ENCODE results near the gene GET4. TPM values are rescaled to one million over a fixed set of nuclear protein-coding genes. Genes with fewer than 3 reads are reported as not detected.

The GET4 gene, protein sequence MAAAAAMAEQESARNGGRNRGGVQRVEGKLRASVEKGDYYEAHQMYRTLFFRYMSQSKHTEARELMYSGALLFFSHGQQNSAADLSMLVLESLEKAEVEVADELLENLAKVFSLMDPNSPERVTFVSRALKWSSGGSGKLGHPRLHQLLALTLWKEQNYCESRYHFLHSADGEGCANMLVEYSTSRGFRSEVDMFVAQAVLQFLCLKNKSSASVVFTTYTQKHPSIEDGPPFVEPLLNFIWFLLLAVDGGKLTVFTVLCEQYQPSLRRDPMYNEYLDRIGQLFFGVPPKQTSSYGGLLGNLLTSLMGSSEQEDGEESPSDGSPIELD
- 10 to 100 TPM; 29.9 to 34.8 (median 31.2) TPM for polyA plus RNA-seq (ENCODE audit: insufficient read length in 3 of 3)

DNA sequence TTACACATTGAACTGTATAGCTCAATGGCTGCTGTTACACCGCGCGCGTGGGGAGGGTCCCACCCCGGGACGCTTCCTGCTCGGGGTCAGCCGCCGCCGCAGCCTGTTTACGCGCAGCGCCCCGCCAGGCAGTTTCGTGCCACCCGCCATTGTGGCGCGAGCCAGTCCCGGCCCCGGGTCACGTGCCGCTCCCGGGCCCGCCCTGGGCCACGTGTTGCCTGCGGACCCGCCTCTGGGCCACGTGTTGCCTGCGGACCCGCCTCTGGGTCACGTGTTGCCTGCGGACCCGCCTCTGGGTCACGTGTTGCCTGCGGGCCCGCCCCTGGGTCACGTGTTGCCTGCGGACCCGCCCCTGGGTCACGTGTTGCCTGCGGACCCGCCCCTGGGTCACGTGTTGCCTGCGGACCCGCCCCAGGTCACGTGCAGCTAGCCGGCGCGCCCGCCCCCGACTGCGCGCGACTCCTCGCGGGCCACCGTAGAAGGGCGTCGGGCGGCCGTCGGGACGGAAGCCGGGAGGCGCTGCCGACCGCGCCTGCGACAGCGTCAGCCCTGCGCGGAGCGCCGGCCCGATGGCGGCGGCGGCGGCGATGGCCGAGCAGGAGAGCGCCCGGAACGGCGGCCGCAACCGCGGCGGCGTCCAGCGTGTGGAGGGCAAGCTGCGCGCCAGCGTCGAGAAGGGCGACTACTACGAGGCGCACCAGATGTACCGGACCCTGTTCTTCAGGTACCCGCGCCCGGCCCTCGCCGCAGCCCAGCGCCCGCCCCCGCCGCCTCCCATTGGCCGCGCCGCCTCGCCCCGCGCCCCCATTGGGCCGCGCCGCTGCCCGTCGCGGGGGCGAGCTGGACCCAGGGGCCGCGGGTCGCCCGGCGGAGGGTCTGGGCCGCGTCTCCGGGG, at the start of gene GET4:
GET4 (plus strand) TSS at position 478 of the 895 bp plus-strand sequence; CDS start at position 570, 92 bp downstream.
- DNase-seq (ENCODE audit: low read depth in 3 of 3, low spot score in 2 of 3): peak; percentile 72 to 87 (median 86)

DNA sequence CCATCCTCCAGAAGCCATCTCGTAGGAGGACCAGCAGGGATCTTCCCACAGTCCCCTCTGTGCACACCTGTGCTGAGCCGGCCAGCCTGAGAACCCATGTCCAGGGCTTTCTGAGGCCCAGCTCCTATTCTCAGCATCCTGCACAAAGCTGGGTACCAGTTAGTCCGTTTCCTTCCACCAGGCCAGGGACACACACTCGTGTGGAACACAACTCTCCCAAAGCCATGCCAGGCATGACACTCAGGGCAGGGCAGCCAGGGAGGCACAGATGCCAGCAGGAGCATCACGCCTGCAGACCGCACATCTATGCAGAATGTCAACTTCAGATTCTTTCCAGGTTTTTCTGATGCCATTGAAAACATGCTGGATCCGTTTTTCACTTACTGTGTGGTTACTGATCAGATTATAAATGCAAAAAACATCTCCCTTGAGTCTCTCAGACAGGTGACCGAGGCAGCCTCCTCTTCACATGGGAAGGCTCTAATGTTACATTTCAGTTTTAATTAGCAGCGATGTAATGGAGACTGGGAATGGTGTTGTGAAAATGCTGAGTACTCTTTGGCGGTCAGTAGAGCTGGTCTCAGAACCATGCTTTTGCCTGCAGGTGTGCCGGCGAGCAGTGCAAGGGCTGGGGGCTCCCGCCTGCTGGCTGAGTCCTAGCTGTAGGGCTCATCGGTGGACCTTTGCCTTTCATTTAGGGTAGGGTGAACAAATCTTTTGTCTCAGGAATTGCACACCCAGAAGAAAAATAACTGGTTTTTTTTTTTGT, 47.4 kb upstream of the GET4 start:
- DNase-seq (ENCODE audit: low read depth in 3 of 3, low spot score in 2 of 3): no peak

DNA sequence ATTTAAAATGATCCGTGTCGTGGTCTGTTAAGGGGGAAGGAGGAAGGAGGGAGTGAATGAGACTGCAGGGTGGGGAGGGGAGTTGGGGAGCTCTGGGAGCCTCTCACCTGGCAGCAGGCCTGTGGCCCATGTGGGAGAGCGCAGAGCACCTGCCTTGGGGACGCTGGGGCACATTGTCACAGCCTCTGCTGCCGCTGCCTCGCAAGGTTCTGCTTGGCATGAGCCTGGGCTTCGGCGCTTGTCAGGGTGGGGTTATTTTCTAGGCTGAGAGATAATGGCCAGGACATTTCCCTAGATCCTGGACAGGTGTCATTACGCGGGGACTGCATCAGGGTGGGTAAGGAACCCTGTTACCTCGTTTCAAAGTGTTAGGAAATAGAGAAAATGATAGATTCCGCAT, 46.3 kb upstream of the GET4 start:
- DNase-seq (ENCODE audit: low read depth in 3 of 3, low spot score in 2 of 3): no peak

DNA sequence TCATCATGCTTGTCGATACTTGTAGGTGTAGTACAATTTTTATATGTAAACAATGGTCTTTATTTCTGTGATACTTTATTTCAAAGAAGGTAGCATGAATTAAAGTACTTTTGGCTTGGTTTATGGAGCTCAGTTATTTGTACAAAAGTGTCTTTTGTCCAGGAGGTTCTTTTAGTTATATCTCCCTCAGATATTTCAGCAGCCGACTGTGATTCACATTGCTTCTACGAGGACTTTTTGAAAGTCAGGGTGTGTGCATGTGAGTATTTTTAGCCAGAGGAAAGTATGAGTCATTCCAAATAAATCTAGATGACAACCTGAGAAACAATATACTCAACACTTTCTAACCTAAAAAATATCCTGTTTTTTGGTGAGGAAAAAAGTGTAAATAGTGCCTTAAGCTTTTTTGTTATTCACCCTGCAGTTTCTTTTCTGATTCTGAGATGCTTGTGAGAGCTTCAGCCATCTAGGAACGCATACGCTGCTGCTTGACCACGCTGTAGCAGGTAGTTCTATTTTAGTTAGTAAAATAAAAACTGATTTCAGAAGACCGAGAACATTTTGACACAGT, 44.7 kb upstream of the GET4 start:
- peak in 1 of 3 donors; percentile 47 for DNase-seq (ENCODE audit: low read depth in 3 of 3, low spot score in 2 of 3)

DNA sequence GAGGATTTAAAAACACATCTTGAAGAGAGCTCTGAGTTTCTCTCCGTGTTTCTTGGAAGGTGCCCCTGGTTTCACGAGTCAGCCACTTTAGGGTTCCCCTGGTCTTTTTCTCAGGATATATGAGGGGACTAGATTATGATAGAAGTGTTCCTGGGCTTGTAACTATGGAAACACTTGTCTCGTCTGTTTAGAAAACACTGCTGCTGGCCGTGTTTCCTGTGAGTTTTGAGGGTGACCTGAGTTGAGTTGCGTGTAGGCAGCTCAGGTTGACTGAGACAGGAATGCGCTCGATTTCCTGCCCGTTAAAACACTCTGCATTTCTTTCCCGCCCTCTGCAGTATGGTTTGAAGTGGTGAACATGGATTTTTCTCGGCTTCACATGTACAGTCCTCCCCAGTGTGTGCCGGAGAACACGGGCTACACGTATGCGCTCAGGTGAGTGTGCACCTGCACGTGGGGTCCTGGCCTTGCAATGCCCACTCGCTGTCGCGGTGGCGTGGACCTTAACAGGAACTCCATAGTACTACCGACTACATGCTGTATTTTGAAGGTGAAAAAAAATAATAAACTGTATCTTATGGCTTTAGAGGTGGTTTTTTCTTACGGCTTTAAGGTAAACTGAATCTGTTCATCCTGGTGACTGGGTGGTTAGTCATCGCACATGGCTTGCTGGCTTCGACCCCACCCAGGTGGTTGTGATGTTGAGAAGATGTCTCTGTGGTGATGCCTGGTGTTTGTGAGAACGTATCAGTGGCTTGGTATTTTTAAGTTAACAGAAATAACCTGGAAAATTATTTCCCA, 44.0 kb upstream of the GET4 start, which contains the start of gene SUN1:
SUN1 (plus strand) TSS at position 310 of the 801 bp plus-strand sequence; CDS start at position 359, 49 bp downstream.
- no peak for DNase-seq (ENCODE audit: low read depth in 3 of 3, low spot score in 2 of 3)

DNA sequence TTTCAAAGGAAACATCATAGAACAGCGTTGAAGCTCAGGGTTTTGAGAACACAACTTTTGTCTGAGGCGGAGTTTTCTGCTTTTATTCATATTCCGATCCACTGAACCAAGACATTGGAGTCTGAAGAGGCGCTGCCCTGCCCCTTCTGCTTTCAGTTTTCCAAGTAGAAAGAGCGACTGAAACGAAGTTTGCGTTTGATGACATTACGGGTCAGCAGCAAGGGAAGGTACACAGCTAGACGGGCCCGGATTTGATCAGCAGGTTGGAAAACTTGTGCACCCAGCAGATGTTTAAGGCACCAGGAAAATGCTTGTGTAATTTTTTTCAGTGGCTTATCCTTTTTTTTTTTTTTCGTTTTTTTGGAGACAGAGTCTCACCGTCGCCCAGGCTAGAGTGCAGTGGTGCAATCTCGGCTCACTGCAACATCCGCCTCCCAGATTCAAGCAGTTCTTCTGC, 43.4 kb upstream of the GET4 start:
- DNase-seq (ENCODE audit: low read depth in 3 of 3, low spot score in 2 of 3): no peak

DNA sequence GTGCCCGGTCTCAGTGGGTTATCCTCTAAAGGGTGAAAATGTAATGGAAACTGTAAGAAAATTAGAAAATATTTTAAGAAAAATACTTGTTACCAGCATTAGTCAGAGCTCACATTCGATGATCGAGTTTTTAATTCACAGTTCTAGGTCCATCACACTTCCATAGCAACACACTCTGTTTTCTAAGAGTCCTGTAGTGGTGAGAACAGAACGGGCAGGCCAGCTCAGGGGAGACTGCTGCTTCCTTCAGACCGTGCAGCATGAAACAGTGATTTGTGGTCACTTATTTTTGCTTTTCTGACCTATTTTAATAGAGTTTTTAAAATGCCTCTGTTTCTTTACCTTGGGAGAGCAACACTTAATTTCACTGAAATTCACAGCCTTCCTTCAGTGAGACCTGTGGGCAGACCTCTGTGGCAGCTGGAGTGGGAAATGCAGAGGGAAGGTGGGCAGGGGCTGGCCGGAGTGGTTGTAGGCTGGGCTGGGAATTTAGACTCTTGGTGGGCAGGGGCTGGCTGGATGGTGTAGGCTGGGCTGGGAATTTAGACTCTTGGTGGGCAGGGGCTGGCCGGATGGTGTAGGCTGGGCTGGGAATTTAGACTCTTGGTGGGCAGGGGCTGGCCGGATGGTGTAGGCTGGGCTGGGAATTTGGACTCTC, 42.6 kb upstream of the GET4 start:
- no peak for DNase-seq (ENCODE audit: low read depth in 3 of 3, low spot score in 2 of 3)

DNA sequence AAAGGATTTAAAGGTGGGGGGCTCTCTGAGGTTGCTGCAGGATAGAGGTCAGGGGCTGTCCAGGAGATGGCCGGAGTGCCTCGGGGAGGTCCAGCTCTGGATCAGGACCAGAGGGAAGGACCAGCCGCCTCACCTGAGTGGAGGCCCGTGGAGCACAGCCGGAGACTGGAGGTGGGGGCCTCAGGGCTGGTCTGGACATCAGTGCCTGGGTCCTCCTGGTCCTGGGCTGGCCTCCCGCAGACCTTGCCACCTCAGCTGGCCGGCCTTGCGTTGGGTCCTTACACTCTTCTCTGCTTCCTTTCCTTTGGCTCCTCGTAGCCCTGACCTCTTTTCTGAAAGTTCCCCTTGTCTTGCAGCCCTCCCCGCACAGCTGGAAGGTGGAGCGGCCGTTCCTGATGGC, 42.1 kb upstream of the GET4 start:
- no peak for DNase-seq (ENCODE audit: low read depth in 3 of 3, low spot score in 2 of 3)

DNA sequence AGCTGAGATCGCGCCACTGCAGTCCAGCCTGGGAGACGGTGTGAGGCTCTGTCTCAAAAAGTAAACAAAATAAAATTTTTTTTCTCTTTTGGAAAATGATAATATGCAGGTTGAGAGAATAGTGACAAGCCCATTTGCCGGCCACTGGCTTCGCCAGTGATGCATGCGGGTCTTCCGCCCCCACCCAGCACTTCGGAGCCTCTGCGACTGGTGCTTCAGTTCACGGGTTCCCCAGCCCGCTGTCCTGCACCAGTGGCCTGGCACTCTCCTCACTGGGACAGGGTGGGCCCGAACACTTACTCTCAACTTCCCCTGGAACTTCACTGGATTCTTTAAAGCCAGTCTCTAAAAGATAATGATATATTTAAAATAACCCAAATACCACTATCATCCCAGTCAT, 41.3 kb upstream of the GET4 start:
- no peak for DNase-seq (ENCODE audit: low read depth in 3 of 3, low spot score in 2 of 3)

DNA sequence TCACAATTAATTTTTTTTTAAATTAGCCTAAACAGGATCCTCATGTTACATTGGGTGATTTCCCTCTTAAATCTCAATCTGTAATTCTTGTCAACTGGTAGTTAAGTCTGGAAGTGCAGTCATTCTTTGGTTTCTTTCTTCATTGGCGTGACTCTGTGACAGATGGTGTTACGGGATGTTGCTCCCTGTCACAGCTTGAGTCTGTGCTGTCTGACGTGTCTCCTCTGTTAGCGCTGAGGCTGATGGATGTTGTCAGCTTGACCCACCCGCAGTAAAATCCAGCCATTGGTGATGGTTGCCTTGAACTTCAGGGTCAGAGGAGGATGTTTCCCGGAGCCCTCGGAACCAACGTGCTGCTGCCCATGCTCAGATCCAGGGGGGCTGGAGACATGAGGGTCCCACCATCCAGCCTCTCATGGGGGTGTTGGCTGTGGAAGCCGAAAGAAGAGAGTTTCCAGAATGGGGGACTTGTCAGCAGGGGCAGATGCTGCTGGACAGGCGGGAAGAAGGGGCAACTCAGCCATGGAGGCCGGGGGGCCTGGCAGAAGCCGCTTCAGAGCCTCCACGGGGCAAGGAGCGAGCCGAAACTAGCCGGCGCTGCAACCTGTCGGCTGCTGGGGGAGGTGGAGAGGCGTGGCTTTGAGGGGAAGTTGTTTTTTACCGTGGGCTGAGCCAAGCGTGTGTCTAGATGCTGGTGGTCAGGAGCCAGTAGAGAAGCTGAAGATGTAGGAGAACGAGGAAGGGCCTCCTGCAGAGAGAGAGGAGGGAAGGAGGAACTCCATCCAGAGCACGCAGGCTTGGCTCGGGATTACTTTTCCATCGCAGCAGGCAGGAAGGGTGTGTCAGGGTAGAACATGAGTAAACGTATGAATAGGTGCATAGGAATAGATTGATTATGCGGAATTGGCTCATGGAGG, 40.6 kb upstream of the GET4 start:
- no peak for DNase-seq (ENCODE audit: low read depth in 3 of 3, low spot score in 2 of 3)

DNA sequence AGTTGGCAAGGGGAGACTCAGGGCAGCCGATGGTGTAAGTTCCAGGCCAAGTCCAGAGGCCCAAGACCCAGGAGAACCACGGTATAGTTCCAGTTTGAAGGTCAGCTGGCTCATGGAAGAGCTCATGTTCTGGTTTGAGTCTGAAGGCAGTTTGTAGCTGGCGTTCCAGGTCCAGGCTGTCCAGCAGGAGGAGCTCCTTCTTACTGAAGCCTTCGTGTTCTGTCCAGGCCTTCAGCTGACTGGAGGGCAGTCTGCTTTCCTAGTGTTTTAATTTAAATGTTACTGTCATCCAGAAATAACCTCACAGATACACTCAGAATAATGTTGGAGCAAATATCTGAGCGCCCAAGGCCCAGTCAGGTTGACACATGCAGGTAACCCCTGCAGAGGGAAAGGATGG, 39.9 kb upstream of the GET4 start:
- DNase-seq (ENCODE audit: low read depth in 3 of 3, low spot score in 2 of 3): no peak

DNA sequence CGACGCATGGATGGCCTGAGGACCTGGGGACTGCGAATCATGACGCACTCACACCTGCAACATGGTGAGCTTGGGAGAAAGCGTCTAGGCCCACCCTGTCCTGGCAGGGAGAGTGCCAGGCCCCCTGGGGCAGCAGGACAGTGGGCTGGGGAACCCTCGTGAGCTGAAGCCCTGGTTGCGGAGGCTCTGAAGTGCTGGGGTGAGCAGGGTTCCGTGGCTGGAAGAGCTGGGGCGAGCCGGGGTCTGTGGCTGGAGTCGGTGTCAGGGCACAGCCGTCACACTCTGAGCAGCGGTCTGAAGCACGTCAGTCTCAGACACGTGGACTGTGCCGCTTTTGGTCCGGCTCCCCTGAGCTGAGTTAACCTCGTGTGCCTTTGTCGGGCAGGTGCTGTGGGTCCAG, 39.4 kb upstream of the GET4 start:
- DNase-seq (ENCODE audit: low read depth in 3 of 3, low spot score in 2 of 3): no peak

DNA sequence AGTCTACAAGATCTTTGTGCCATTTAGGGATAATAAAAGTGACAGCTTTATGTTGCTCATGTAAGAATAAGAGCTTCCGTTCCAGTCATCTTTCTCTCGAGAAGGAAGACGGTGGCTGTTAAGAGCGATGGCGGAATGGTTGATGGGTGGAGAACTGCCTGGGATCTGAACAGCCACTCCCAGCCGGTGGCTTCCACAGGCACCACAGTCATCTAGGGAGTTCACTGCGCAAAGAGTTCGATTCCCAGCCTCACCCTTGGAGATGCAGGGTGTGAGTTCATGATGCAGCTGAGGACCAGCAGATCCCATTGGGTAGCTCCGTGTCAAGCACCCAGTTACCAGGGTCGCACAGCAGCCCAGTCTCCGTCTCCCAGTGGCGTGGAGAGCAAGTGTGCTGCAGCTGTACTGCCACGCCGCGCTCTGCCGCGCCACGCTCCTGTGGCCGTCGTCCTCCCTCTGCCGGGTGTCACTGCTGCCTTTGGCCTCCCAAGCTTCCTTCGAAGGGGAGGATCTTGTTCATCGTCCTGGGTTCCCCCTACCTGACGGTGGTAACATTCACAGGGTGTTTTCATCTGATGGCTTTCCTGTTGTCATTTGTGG, 36.3 kb upstream of the GET4 start:
- DNase-seq (ENCODE audit: low read depth in 3 of 3, low spot score in 2 of 3): no peak

DNA sequence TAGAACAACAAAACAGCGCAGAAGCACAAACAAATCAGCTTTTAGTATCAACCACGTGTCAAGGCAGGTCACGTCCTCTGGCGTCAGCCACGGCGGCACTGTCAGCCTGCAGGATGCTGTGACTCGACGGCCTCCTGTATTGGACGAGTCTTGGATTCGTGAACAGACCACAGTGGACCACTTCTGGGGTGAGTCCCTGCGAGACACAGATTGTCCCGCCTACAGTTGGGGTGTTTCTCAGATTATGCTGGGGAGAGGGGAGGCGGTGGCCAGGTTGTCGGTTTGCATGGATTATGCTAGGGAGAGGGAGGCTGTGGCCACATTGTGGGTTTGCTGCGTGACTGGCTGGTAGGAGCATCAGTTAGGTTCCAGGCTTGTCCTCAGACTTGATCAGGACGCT, 34.4 kb upstream of the GET4 start:
- no peak for DNase-seq (ENCODE audit: low read depth in 3 of 3, low spot score in 2 of 3)

DNA sequence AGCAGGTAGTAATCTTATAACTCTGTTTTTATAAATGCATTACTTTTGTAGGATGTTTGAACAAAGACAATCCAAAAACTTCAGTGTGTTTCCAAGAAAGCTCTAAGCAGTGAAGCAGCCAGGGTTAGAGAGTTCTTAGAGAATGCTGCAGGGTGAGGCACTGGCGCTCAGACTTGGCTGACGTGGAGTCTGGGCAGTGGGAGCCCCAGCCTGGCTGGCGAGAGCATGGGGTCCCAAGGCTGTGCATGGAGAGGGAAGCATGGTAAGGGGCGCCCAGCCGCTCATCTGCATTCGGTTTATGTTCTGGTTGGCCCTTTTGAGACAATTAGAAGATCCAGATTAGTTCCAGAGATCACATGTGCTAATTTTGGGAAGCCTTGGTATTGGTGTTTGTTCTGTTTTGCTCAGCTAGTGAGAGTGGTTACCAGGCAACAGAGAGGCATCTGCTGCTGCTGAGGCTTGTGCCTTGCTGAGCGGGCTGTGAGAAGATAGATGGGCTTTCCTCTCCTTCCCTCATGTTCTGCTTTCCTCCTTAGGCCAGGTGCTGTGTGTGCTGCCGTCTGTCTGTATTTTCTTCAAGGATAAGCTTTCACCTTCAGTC, 33.8 kb upstream of the GET4 start:
- no peak for DNase-seq (ENCODE audit: low read depth in 3 of 3, low spot score in 2 of 3)

DNA sequence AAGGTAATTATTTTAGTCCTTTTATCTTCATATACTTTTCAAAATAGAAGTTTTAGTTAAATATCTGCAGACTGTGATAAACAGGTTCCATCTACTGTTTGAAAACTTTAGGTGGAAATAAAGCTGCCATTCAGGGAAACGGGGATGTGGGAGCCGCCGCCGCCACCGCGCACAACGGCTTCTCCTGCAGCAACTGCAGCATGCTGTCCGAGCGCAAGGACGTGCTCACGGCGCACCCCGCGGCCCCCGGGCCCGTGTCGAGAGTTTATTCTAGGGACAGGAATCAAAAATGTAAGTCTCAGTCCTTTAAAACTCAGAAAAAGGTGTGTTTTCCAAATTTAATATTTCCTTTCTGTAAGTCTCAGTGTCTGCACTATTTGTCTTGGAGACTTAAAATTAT, 33.1 kb upstream of the GET4 start:
- no peak for DNase-seq (ENCODE audit: low read depth in 3 of 3, low spot score in 2 of 3)

DNA sequence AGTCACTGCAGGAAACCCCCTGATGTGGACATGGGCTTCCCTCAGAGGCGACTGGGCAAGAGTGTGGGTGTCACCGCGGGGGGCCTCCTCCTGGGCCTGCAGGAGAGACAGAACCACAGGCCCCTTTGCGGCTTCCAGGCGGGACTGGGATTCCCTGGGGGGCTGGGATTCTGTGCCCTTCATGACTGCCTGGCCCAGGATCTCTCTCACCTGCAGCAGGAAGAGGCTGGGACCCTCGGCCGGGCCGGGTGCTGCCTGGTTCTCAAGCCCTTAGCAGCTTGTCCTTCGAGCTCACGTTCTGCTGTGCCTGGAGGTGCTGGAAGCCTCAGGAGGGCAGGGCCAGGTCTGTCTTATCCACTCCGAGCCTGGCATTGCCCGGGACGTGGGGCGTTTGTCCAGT, 32.3 kb upstream of the GET4 start:
- no peak for DNase-seq (ENCODE audit: low read depth in 3 of 3, low spot score in 2 of 3)
